ENCODE data around the gene RRM1. TPM values are rescaled to one million over a fixed set of nuclear protein-coding genes. Genes with fewer than 3 reads are reported as not detected.

RRM1 gene
- total and polyA plus RNA-seq, 2 of the 13 experiments (the other 11 are each of a cell fraction or from before 2014, with no cell fraction given): 17.3 to 108 TPM

DNA sequence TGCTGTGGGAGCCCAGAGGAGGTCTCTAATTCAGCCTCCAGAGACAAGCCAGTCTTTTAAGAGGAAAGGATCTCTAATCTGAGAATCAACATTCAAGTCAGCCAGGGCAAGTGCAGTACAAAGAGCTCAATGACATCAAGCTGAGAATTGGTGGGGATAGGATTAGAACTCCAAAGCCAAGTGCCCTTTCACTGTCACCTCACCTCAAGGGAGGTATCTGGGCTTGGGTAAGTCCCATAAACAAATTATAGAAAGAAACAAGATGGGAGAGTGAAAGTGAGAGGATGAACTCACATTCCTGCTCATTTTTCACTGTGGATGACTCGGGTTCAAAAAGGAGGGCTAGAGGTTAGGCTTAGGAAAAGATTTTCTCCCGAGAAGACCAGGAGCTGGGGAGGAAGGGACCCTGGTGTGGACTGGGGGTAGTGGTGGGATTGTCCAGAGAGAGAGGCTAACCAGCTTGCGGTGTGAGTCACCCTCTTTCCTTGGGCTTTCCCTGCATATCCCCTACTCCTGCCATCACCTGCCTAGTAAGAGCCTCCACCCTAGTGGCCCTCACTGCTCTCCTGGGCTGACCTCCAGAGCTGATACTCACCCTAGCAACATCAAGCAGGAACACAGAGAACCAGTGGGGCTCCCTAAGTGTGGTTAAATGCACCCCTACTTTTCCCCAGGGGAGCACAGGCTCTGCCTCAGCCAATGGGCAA is 70.4 kb downstream of the RRM1 start:
- H4K20me1 ChIP-seq (ENCODE audit: insufficient read depth, low read length): no peaks in the 10 kb centered on the region
- no peaks in the 10 kb centered on the region for H3K9me3 ChIP-seq (ENCODE audit: low read length)
- H3K79me2 ChIP-seq (ENCODE audit: insufficient read depth, low read length): no peaks in the 10 kb centered on the region
- H3K9ac ChIP-seq (ENCODE audit: insufficient read depth, low read depth, low read length): no peak overlapping the region
- H3K4me3 ChIP-seq (replicated peaks in 1 of 3; ENCODE audit: insufficient read depth in 1 of 3, low read depth in 2 of 3, low read length in 3 of 3): no peak overlapping the region
- in situ Hi-C loops (cut with HindIII; ENCODE audit: extremely low pct_ligation_motif_present, low pct_unique_long_range_greater_than_20kb): no loop called here
- WGBS (ENCODE audit: low lambda C conversion rate): 0% methylated on average over 3 of the region's 3 CpGs
- H3K4me1 ChIP-seq (ENCODE audit: insufficient read depth, low read length): no peaks in the 10 kb centered on the region
- H3K27ac ChIP-seq (ENCODE audit: extremely low read length, insufficient read depth, low read length): no peak overlapping the region
- intact Hi-C loops (cut with micrococcal nuclease; ENCODE audit: unreplicated experiment): no loop called here
- no peak overlapping the region for H2AFZ ChIP-seq (ENCODE audit: low read length)
- DNase-seq (ENCODE audit: low spot score) (no peak), FAIRE-seq (no peak), ATAC-seq (no peak)
- ChIA-PET POLR2A (no interaction called here), CTCF (ENCODE audit: low intra/inter-chr PET ratio, low total read pairs) (no interaction called here)
- H3K27me3 ChIP-seq (ENCODE audit: control insufficient read depth in 1 of 2, insufficient read depth in 2 of 2, low read length in 2 of 2): peaks cover 0 to 8% of the 10 kb centered on the region in 2 experiments; a peak in 1 of 5 replicates
- H3K4me2 ChIP-seq (ENCODE audit: low read depth, low read length): no peak overlapping the region
- no TSS peak for BruUV-seq (replicated peaks)
- H3K36me3 ChIP-seq (replicated peaks in 1 of 2; ENCODE audit: control insufficient read depth in 1 of 2, insufficient read depth in 2 of 2, low read length in 2 of 2): no peaks in the 10 kb centered on the region
- TF ChIP-seq ZNF547 (CRISPR knock-in tag; IDR thresholded peaks at IDR 0.05): no peak
- TF ChIP-seq, protein P1, sequence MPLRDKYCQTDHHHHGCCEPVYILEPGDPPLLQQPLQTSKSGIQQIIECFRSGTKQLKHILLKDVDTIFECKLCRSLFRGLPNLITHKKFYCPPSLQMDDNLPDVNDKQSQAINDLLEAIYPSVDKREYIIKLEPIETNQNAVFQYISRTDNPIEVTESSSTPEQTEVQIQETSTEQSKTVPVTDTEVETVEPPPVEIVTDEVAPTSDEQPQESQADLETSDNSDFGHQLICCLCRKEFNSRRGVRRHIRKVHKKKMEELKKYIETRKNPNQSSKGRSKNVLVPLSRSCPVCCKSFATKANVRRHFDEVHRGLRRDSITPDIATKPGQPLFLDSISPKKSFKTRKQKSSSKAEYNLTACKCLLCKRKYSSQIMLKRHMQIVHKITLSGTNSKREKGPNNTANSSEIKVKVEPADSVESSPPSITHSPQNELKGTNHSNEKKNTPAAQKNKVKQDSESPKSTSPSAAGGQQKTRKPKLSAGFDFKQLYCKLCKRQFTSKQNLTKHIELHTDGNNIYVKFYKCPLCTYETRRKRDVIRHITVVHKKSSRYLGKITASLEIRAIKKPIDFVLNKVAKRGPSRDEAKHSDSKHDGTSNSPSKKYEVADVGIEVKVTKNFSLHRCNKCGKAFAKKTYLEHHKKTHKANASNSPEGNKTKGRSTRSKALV (CRISPR knock-in tag; IDR thresholded peaks at IDR 0.05): no peak

DNA sequence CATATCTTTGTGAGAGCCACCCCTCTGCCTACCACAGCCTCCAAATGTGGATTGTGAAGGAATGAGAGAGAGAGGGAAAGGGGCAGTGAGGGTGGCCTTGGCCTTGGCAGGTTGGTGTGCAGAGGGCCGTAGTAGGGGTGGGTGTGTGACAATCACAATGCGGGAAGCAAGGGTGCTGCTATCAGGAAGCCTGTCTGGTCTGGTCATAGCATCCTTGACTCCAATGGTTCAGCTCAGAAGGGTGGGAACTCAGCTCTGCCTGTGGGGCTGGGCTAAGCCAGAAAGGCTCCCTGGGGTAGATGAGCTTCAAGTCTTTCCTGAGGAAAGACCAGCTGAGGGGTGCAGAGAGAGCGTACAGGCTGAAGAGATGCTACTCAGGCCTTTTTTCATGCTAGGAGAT is 72.7 kb downstream of the RRM1 start:
- no TSS peak for BruUV-seq (replicated peaks)
- intact Hi-C loops (cut with micrococcal nuclease; ENCODE audit: unreplicated experiment): no loop called here
- no peak for TF ChIP-seq CENPX (CRISPR knock-in tag; IDR thresholded peaks at IDR 0.05)
- TF ChIP-seq TBX2 (CRISPR knock-in tag; IDR thresholded peaks at IDR 0.05; ENCODE audit: borderline replicate concordance): no peak
- no peak for TF ChIP-seq ZC3H13 (CRISPR knock-in tag; IDR thresholded peaks at IDR 0.05)
- TF ChIP-seq, protein P2, sequence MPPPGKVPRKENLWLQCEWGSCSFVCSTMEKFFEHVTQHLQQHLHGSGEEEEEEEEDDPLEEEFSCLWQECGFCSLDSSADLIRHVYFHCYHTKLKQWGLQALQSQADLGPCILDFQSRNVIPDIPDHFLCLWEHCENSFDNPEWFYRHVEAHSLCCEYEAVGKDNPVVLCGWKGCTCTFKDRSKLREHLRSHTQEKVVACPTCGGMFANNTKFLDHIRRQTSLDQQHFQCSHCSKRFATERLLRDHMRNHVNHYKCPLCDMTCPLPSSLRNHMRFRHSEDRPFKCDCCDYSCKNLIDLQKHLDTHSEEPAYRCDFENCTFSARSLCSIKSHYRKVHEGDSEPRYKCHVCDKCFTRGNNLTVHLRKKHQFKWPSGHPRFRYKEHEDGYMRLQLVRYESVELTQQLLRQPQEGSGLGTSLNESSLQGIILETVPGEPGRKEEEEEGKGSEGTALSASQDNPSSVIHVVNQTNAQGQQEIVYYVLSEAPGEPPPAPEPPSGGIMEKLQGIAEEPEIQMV (CRISPR knock-in tag; IDR thresholded peaks at IDR 0.05; ENCODE audit: low read depth): no peak
- TF ChIP-seq ZNF253 (CRISPR knock-in tag; IDR thresholded peaks at IDR 0.05; ENCODE audit: borderline replicate concordance): no peak
- no peak for TF ChIP-seq TOE1 (CRISPR knock-in tag; IDR thresholded peaks at IDR 0.05)
- TF ChIP-seq ZNF558 (CRISPR knock-in tag; IDR thresholded peaks at IDR 0.05; ENCODE audit: borderline replicate concordance): no peak
- TF ChIP-seq KDM1A (CRISPR knock-in tag; IDR thresholded peaks at IDR 0.05): no peak
- TF ChIP-seq SUZ12 (IDR thresholded peaks at IDR 0.05; ENCODE audit: low read depth, low read length): no peak
- TF ChIP-seq IRF2 (CRISPR knock-in tag; IDR thresholded peaks at IDR 0.05): no peak
- TF ChIP-seq NFE2L1 (CRISPR knock-in tag; IDR thresholded peaks at IDR 0.05; ENCODE audit: borderline replicate concordance): no peak
- TF ChIP-seq CREB1 (IDR thresholded peaks at IDR 0.05): no peak
- TF ChIP-seq CREB1 (CRISPR knock-in tag; IDR thresholded peaks at IDR 0.05): no peak

More for the DNA sequence above, 72.7 kb downstream of the RRM1 start:
- DNase-seq (ENCODE audit: low spot score): no peak
- no peak overlapping the region for H3K4me2 ChIP-seq (ENCODE audit: low read depth, low read length)
- WGBS (ENCODE audit: low lambda C conversion rate): 31% methylated on average over 2 of the region's 3 CpGs
- ChIA-PET CTCF (ENCODE audit: low intra/inter-chr PET ratio, low total read pairs) (no interaction called here), POLR2A (no interaction called here)
- no peaks in the 10 kb centered on the region for H4K20me1 ChIP-seq (ENCODE audit: insufficient read depth, low read length)
- H3K4me1 ChIP-seq (ENCODE audit: insufficient read depth, low read length): no peaks in the 10 kb centered on the region
- H3K36me3 ChIP-seq (replicated peaks in 1 of 2; ENCODE audit: control insufficient read depth in 1 of 2, insufficient read depth in 2 of 2, low read length in 2 of 2): no peaks in the 10 kb centered on the region
- H2AFZ ChIP-seq (ENCODE audit: low read length): no peak overlapping the region
- in situ Hi-C loops (cut with HindIII; ENCODE audit: extremely low pct_ligation_motif_present, low pct_unique_long_range_greater_than_20kb): no loop called here
- H3K9me3 ChIP-seq (ENCODE audit: low read length): no peaks in the 10 kb centered on the region
- H3K79me2 ChIP-seq (ENCODE audit: insufficient read depth, low read length): no peaks in the 10 kb centered on the region
- H3K27me3 ChIP-seq (ENCODE audit: control insufficient read depth in 1 of 2, insufficient read depth in 2 of 2, low read length in 2 of 2): peaks cover 0 to 8% of the 10 kb centered on the region in 2 experiments; a peak in 1 of 5 replicates
- no peak overlapping the region for H3K9ac ChIP-seq (ENCODE audit: insufficient read depth, low read depth, low read length)
- FAIRE-seq: no peak
- no peak for ATAC-seq
- no peak overlapping the region for H3K27ac ChIP-seq (ENCODE audit: extremely low read length, insufficient read depth, low read length)
- no peak overlapping the region for H3K4me3 ChIP-seq (replicated peaks in 1 of 3; ENCODE audit: insufficient read depth in 1 of 3, low read depth in 2 of 3, low read length in 3 of 3)

Data from HepG2 (cell line).